Stimulated activated CD4-positive, alpha-beta T cell treated with anti-CD3 and anti-CD28 coated beads, Interleukin-2, amount 100 ng/mL, for 24 hours (primary cell): ENCODE data around the gene REEP3.
A peak's percentile ranks its signal among the peaks of the same experiment; 100 is the strongest.

Experiments
- DNase-seq, 2 donors: peaks; one replicate each; pipeline ENCODE4 v3.0.0-alpha.2; 2020

The REEP3 gene

GRCh38 chr10:63591600-63592379, 70.6 kb downstream of the REEP3 start:
- no peak for DNase-seq

- DNase-seq, result no peak
These were observed 72.4 kb downstream of the REEP3 start for GRCh38 chr10:63593576-63593975.

GRCh38 chr10:63595072-63595471, 73.9 kb downstream of the REEP3 start:
- DNase-seq, result no peak

- DNase-seq, result no peak
These were observed 75.7 kb downstream of the REEP3 start for GRCh38 chr10:63596924-63597323.

GRCh38 chr10:63600540-63600939, 79.3 kb downstream of the REEP3 start:
- DNase-seq, result no peak

GRCh38 chr10:63603709-63604445, 82.7 kb downstream of the REEP3 start:
- DNase-seq, result no peak

GRCh38 chr10:63605197-63605967, 84.2 kb downstream of the REEP3 start:
- DNase-seq, result no peak

- no peak for DNase-seq
These were observed 87.3 kb downstream of the REEP3 start for GRCh38 chr10:63608511-63608910.

- DNase-seq, result no peak
These were observed 89.9 kb downstream of the REEP3 start for GRCh38 chr10:63611078-63611477.

- no peak for DNase-seq
These were observed 93.2 kb downstream of the REEP3 start for GRCh38 chr10:63614371-63614891.

- no peak for DNase-seq
These were observed 97.4 kb downstream of the REEP3 start for GRCh38 chr10:63618552-63618951.

- DNase-seq, result no peak
These were observed 98.2 kb downstream of the REEP3 start for GRCh38 chr10:63619426-63619825.

- DNase-seq, result no peak
These were observed 100.9 kb downstream of the REEP3 start for GRCh38 chr10:63622097-63622496.

GRCh38 chr10:63624701-63625100, 103.5 kb downstream of the REEP3 start:
- DNase-seq, result no peak

- DNase-seq, result no peak
These were observed 106.2 kb downstream of the REEP3 start for GRCh38 chr10:63627396-63627795.

- DNase-seq, result no peak
These were observed 106.7 kb downstream of the REEP3 start for GRCh38 chr10:63627881-63628296.

GRCh38 chr10:63628526-63629362, 107.5 kb downstream of the REEP3 start:
- no peak for DNase-seq

GRCh38 chr10:63629363-63630084, 108.3 kb downstream of the REEP3 start:
- peak; percentile 82 to 84 for DNase-seq

- DNase-seq, result peak; percentile 77 to 85
These were observed 109.1 kb downstream of the REEP3 start for GRCh38 chr10:63630085-63630930.

GRCh38 chr10:63630931-63631680, 109.9 kb downstream of the REEP3 start:
- no peak for DNase-seq
